Central memory CD8-positive, alpha-beta T cell (primary cell): Measurements from ENCODE around the gene GP1BB.
A peak's percentile ranks its signal among the peaks of the same experiment; 100 is the strongest.

ENCODE experiments used
- ATAC-seq: fragments of 150-1000 bp; cut with Tn5 transposase; replicated peaks from 2 replicates; pipeline ENCODE4 v1.10.0; 2022; ENCODE audit warnings: mild to moderate bottlenecking, moderate FRiP score, moderate number of reproducible peaks; ENCODE audit not compliant: poor library complexity, severe bottlenecking; ENCODE audit errors: extremely low read depth
- DNase-seq, 2 donors: peaks; one replicate each; pipeline ENCODE4 v3.0.0; 2021; ENCODE audit warnings: low spot score in 2 of 2
- H3K27ac Mint-ChIP-seq: one replicate; pipeline ENCODE4 v1.8.0; 2022; ENCODE audit warnings: low read depth, mild to moderate bottlenecking, moderate library complexity, mixed read lengths
- H3K27me3 Mint-ChIP-seq: one replicate; pipeline ENCODE4 v1.8.0; 2022; ENCODE audit warnings: mixed read lengths
- H3K36me3 Mint-ChIP-seq: one replicate; pipeline ENCODE4 v1.8.0; 2022; ENCODE audit warnings: mild to moderate bottlenecking, moderate library complexity, mixed read lengths; ENCODE audit not compliant: insufficient read depth
- H3K4me1 Mint-ChIP-seq: one replicate; pipeline ENCODE4 v1.8.0; 2022; ENCODE audit warnings: mixed read lengths
- H3K4me3 Mint-ChIP-seq: one replicate; pipeline ENCODE4 v1.8.0; 2022; ENCODE audit warnings: mild to moderate bottlenecking, moderate library complexity, mixed read lengths
- H3K9me3 Mint-ChIP-seq: one replicate; pipeline ENCODE4 v1.8.0; 2022; ENCODE audit warnings: mixed read lengths

Gene GP1BB

DNA sequence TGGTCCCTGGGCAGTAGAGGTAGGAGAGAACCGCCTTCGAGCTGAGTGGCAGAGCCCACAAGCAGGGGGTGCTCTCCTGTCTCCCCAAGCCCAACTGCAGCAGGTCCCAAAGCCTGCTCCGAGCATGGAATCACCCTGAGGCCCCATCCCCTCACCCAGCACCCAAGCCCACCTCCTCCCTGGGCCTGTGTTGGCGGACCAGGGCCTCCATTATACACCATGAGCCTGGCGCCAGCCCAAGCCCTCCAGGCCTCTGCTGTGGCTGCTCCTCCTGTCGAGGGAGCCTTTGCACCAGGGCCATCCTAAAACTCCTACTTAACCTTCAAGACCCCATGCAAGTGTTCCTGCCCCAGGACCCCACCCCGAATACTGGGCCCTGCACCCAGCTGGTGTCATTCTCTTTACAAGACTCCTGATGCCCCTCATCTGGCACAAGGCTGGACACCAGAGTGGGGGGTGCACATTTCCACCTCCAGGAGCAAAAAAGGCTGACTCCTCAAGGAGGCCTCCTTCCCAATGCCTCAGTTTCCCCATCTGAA is 16.6 kb downstream of the GP1BB start:
- DNase-seq (no peak), ATAC-seq (no peak)
- H3K27ac Mint-ChIP-seq, result no peak overlapping the region
- no peaks in the 10 kb centered on the region for H3K9me3 Mint-ChIP-seq
- H3K4me3 Mint-ChIP-seq, result no peak overlapping the region
- no peaks in the 10 kb centered on the region for H3K27me3 Mint-ChIP-seq
- H3K4me1 Mint-ChIP-seq, result no peaks in the 10 kb centered on the region
- no peaks in the 10 kb centered on the region for H3K36me3 Mint-ChIP-seq

GRCh38 chr22:19740586-19740985 is 17.2 kb downstream of the GP1BB start:
- H3K27me3 Mint-ChIP-seq, result no peaks in the 10 kb centered on the region

GRCh38 chr22:19741053-19741452 is 17.7 kb downstream of the GP1BB start:
- ATAC-seq (no peak), DNase-seq (no peak)
- no peak overlapping the region for H3K27ac Mint-ChIP-seq
- no peaks in the 10 kb centered on the region for H3K27me3 Mint-ChIP-seq
- no peak overlapping the region for H3K4me3 Mint-ChIP-seq
- no peaks in the 10 kb centered on the region for H3K9me3 Mint-ChIP-seq
- H3K4me1 Mint-ChIP-seq, result no peaks in the 10 kb centered on the region
- no peaks in the 10 kb centered on the region for H3K36me3 Mint-ChIP-seq

More at GRCh38 chr22:19740586-19740985, 17.2 kb downstream of the GP1BB start:
- H3K27ac Mint-ChIP-seq, result no peak overlapping the region
- DNase-seq (no peak), ATAC-seq (no peak)
- no peaks in the 10 kb centered on the region for H3K4me1 Mint-ChIP-seq
- no peaks in the 10 kb centered on the region for H3K9me3 Mint-ChIP-seq
- H3K4me3 Mint-ChIP-seq, result no peak overlapping the region
- no peaks in the 10 kb centered on the region for H3K36me3 Mint-ChIP-seq

- Mint-ChIP-seq H3K27me3 (no peaks in the 10 kb centered on the region), H3K4me1 (no peaks in the 10 kb centered on the region), H3K36me3 (no peaks in the 10 kb centered on the region), H3K27ac (no peak overlapping the region), H3K9me3 (no peaks in the 10 kb centered on the region), H3K4me3 (no peak overlapping the region)
- DNase-seq (no peak), ATAC-seq (no peak)
These were observed 19.1 kb downstream of the GP1BB start for GRCh38 chr22:19742160-19743066.

DNA sequence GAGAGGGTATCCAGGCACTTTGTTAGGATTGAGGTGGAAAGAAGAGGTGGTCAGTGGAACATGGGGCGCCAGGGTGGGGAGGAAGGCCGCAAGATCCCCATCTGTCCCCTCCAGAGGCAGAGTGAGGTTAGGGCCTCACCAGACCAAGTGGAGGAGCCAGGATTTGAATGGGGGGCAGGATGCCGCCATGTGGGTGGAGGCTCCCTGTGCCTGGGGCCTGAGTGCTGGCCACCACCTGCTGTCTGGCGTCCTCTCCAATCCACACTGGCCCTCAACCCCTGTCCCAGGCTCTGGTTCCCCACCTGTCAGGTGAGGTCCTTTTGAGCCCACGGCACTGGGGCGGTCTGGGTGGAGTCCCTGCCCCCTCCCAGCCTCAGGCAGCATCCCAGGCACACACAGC is 19.7 kb downstream of the GP1BB start:
- H3K27ac Mint-ChIP-seq, result no peak overlapping the region
- H3K4me1 Mint-ChIP-seq, result no peaks in the 10 kb centered on the region
- no peaks in the 10 kb centered on the region for H3K27me3 Mint-ChIP-seq
- H3K36me3 Mint-ChIP-seq, result no peaks in the 10 kb centered on the region
- DNase-seq (no peak), ATAC-seq (no peak)
- no peaks in the 10 kb centered on the region for H3K9me3 Mint-ChIP-seq
- no peak overlapping the region for H3K4me3 Mint-ChIP-seq

DNA sequence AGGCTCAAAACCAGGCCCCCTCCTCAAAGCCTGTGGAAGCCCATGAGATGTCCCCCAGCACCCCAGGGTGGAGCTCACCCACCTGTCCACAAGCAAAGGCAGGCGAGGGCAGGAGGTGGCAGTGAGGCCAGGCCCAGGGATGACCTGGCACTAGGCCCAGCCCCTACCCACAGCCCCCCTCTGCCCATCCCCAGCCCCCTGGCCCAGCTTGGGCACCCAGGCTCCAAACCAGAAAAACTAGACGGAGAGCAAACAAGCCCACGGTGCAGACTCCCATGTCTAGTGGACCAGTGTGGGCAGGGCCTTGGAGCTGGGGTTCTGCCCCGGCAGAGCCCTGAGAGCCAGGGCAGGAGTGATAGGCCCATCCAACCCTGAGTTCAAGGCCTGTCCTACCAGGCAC is 20.3 kb downstream of the GP1BB start:
- Mint-ChIP-seq H3K36me3 (no peaks in the 10 kb centered on the region), H3K4me1 (no peaks in the 10 kb centered on the region), H3K9me3 (no peaks in the 10 kb centered on the region), H3K27me3 (no peaks in the 10 kb centered on the region), H3K4me3 (no peak overlapping the region), H3K27ac (no peak overlapping the region)
- DNase-seq (no peak), ATAC-seq (no peak)

GRCh38 chr22:19744350-19745006 is 21.1 kb downstream of the GP1BB start:
- Mint-ChIP-seq H3K27me3 (no peaks in the 10 kb centered on the region), H3K9me3 (no peaks in the 10 kb centered on the region), H3K36me3 (no peaks in the 10 kb centered on the region), H3K4me3 (no peak overlapping the region), H3K4me1 (no peaks in the 10 kb centered on the region), H3K27ac (peak overlapping the region; percentile 63)
- no peak for ATAC-seq
- DNase-seq, result no peak

- Mint-ChIP-seq H3K27me3 (no peaks in the 10 kb centered on the region), H3K9me3 (no peaks in the 10 kb centered on the region)
- no peak for DNase-seq
These were observed 22.1 kb downstream of the GP1BB start for GRCh38 chr22:19745155-19746101.

DNA sequence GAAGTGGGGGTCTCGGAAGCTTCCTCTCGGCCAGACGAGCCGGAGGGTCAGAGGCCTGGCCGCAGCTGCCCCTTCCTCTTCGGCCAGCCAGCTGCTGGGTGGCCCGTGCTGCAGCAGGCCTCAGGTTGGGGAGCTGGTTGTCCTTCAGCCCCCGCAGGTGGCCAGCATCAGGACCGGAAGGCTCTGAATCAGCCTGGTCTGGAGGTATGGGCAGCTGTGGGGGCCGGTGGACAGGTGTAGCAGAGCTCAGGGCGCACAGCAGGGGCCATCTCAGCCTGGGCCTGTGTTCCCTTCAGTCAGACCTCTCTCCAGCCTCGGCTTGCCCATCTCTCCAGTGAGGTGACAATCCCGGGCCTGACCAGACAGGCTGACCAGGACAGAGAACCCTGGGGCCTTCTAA is 23.4 kb downstream of the GP1BB start:
- no peaks in the 10 kb centered on the region for H3K9me3 Mint-ChIP-seq
- no peaks in the 10 kb centered on the region for H3K4me1 Mint-ChIP-seq
- ATAC-seq, result no peak
- H3K36me3 Mint-ChIP-seq, result no peaks in the 10 kb centered on the region
- no peaks in the 10 kb centered on the region for H3K27me3 Mint-ChIP-seq
- DNase-seq, result no peak
- no peak overlapping the region for H3K4me3 Mint-ChIP-seq
- no peak overlapping the region for H3K27ac Mint-ChIP-seq

More at GRCh38 chr22:19745155-19746101, 22.1 kb downstream of the GP1BB start:
- no peak for ATAC-seq
- Mint-ChIP-seq H3K4me3 (no peak overlapping the region), H3K27ac (peak overlapping the region; percentile 63), H3K36me3 (no peaks in the 10 kb centered on the region), H3K4me1 (no peaks in the 10 kb centered on the region)

- no peak for DNase-seq
- no peak overlapping the region for H3K4me3 Mint-ChIP-seq
- peaks cover 3% of the 10 kb centered on the region for H3K27me3 Mint-ChIP-seq
- ATAC-seq, result no peak
- H3K36me3 Mint-ChIP-seq, result no peaks in the 10 kb centered on the region
- H3K9me3 Mint-ChIP-seq, result no peaks in the 10 kb centered on the region
- H3K4me1 Mint-ChIP-seq, result no peaks in the 10 kb centered on the region
- no peak overlapping the region for H3K27ac Mint-ChIP-seq
These were observed 24.2 kb downstream of the GP1BB start for GRCh38 chr22:19747551-19747950.

GRCh38 chr22:19748139-19748538 is 24.8 kb downstream of the GP1BB start:
- no peaks in the 10 kb centered on the region for H3K9me3 Mint-ChIP-seq
- ATAC-seq, result no peak

DNA sequence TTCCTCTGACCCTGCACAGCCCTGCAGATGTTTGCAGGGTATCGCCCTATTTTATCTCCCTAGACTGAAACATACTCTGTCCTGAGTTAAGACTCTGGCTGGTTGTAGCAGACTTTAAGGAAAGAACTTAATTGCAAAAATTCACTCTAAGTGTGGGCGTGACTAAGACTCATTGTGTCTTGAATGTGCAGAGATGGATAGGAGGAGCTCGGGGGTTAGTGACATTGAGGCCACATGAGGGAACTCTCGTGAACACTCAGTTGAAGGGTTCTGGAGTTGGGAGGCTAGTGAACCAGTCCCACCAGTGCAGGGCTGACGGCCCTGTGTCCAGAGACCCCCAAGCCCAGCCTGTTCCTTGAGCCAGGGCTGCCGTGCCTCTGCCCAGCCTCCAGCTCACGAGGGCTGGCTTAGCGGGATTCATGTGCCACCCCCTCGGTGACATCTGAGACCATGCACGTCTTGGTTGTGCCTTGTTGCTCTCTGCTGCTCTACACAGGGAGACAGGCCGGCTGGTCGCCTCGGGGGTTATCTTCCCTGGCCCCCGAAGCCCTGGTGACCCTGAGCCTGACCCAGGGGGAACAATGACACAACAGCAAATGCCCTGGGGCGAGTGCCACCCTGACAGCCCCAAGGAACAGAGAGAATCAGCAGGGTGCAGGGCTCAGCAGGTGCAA is 25.8 kb downstream of the GP1BB start:
- DNase-seq, result no peak
- Mint-ChIP-seq H3K4me3 (no peak overlapping the region), H3K36me3 (no peaks in the 10 kb centered on the region), H3K4me1 (no peaks in the 10 kb centered on the region), H3K27me3 (peaks cover 17% of the 10 kb centered on the region), H3K9me3 (no peaks in the 10 kb centered on the region), H3K27ac (no peak overlapping the region)
- ATAC-seq, result no peak

More at GRCh38 chr22:19748139-19748538, 24.8 kb downstream of the GP1BB start:
- H3K36me3 Mint-ChIP-seq, result no peaks in the 10 kb centered on the region
- H3K27ac Mint-ChIP-seq, result no peak overlapping the region
- DNase-seq, result no peak
- peaks cover 9% of the 10 kb centered on the region for H3K27me3 Mint-ChIP-seq
- no peak overlapping the region for H3K4me3 Mint-ChIP-seq
- H3K4me1 Mint-ChIP-seq, result no peaks in the 10 kb centered on the region
